ENCODE data around the gene BCAS3.
A peak's percentile ranks its signal among the peaks of the same experiment; 100 is the strongest.
"Not testable (repeated sequence)": the region's sequence is repeated elsewhere in the genome, so short reads cannot be mapped to it uniquely, and the experiment has no call there.

Gene BCAS3

DNA sequence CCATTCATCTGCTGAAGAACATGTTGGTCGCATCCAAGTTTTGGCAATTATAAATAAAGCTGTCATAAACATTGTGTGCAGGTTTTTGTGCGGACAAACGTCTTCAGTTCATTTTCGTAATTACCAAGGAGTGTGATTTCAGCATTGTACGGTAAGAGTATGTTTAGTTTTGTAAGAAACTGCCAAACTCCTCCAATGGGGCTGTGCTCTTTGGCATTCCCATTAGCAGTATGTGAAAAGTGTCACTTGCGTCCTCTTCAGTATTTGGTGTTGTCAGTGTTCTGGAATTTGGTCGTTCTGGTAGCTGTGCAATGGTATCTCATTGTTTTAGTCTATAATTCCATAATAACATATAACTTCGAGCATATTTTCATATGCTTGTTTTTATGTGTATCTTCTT, 120.9 kb downstream of the BCAS3 start:
- no peak for DNase-seq (ENCODE audit: low spot score)

DNA sequence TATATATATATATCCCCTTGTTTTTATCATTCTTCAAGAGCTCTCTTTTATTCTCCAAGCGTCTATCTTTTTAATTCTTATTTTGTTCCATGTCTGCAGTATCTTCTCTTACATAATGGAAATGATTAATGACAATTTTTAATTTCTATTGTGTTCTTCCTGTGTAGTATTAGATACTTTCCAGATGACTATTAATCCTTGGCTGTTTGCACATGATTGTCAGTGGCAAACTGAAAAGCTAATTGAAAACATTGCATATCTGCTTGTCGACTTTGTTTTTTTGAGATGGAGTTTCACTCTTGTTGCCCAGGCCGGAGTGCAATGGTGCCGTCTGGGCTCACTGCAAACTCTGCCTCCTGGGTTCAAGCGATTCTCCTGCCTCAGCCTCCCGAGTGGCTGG, 124.7 kb downstream of the BCAS3 start:
- DNase-seq (ENCODE audit: low spot score): no peak

DNA sequence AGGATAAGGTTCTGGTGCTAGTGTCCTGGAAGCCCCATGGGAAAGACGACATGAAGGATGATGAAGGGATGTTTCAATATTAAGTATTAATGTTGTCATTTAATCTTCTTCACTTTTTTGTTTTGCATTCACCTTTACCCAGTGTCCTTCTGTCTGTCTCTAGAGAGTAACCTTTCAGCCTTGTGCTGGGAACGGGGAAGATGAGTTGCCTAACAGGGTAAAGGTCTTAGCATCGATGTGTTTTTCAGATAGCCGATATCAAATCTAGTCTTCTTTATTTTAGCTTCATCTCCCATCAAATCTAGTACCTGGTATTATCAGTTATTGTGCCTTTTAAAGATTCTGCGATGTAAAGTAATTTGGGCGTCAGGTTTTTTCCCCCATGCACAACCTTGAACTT, 125.4 kb downstream of the BCAS3 start:
- no peak for DNase-seq (ENCODE audit: low spot score)

DNA sequence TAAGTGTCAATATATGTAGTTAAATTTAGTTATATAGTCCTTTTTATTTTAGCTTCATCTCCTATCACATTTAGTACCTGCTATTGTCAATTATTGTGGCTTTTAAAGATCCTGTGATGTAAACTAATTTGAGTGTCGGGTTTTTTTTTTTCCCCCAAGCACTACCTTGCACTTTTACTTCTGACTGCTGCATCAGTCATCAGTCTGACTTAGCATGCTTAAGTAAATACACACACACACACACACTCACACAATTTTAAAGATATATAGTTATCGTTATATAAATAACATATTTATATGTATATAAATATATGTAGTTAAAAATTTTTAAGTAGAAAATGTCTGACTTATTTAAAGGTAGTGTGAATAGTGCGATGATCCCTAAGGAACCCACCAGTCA, 127.2 kb downstream of the BCAS3 start:
- no peak for DNase-seq (ENCODE audit: low spot score)

DNA sequence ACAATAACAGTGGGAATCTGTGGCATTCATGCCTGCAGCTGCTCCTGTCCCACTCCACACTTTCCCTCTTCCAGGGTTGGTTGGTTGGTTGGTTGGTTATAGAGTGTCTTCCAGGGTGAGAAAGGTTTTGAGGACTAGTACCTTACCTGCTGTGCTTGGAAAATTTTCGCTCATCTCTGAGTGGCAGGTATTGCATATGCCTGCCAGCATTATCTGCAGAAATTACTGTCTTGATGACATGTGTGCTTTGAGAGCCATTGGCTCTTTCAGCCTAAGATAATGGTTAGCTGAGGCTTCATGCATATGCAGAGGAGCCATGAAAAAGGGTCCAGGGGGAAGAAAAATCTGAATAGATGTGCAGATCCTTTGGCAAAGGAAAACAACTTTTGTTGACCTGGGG, 131.8 kb downstream of the BCAS3 start:
- DNase-seq (ENCODE audit: low spot score): no peak

DNA sequence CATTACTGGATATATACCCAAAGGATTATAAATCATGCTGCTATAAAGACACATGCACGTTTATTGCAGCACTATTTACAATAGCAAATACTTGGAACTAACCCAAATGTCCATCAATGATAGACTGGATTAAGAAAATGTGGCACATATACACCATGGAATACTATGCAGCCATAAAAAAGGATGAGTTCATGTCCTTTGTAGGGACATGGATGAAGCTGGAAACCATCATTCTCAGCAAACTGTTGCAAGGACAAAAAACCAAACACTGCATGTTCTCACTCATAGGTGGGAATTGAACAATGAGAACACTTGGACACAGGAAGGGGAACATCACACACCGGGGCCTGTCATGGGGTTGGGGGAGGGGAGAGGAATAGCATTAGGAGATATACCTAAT, 137.3 kb downstream of the BCAS3 start:
- not testable (repeated sequence) for DNase-seq (ENCODE audit: low spot score)

DNA sequence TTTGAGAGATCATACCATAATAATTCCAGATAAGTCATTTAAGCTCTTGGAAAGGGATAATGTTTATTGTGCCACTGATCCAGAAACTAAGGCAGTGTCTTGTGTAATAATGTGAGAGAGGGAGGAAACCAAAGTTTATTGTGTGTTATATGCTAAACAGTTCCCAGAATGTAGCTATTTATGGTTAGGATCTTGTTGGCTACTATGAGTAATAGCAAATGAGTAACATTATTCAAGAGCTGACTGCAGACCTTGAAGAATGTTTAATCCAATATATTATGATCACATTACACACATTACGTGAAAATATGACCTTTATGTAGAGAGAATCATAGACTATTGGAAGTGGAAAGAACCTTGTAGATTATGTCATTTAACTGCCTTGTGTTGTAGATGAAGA, 139.5 kb downstream of the BCAS3 start:
- DNase-seq (ENCODE audit: low spot score): no peak

DNA sequence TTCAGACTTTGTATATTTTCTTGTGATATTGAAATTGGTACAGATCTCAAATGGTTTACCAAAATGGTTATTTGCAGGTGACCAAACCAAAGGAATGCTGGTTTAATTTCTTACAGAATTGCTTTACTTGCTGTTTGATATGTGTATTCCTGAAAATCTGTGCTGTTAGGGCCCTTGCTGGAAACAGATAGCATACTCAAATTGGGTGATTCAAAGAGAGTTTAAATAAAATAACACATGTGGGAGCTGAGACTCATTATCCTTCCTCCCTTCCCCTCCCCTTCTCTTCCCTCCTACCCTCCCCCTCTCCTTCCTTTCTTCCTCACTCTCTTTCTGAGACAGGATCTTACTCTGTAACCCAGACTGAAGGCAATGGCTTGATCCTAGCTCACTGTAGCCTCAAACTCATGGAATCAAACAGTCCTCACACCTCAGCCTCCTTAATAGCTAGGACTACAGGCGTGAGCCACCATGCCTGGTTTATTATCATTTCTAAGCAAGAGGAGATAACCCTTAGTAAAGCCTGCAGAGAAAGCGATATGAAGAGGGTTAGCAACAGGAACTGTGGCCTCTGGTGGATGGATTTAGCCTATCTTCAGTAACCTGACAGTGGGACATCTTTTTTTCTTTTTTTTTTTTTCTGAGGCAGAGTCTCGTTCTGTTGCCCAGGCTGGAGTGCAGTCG, 141.9 kb downstream of the BCAS3 start:
- no peak for DNase-seq (ENCODE audit: low spot score)

DNA sequence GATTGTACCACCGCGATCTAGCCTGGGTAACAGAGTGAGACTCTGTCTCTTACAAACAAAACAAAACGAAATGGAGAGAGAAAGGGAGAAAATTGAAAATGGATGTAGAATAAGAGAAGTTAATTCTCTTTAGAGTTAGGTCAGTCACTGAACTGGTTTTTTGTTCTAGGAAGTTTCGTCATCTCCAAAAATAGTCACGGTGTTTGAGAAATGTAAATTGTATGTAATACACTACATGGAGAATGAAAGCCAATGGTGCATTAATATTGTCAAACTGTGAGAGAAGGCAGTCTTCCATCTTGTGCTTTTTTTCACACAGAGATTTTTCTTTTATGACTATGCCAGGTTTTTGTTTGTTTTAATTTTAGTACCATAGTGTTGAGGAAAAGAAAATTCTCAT, 145.9 kb downstream of the BCAS3 start:
- no peak for DNase-seq (ENCODE audit: low spot score)

DNA sequence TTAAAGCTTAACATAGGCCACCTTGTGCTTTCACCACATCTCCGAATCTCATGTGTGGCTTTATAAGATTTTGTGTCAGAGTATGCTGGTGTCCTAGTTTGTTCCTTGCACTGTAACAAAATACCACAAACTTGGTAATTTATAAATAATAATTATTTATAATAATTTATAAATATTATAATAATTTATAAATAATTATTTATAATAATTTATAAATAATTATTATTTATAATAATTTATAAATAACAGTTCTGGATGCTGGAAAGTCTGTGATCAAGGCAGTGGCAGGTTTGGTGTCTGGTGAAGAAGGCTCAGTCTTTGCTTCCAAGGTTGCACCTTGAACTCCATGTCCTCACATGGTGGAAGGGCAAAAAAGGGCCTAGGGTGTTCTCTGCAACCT, 147.7 kb downstream of the BCAS3 start:
- DNase-seq (ENCODE audit: low spot score): peak; percentile 33

DNA sequence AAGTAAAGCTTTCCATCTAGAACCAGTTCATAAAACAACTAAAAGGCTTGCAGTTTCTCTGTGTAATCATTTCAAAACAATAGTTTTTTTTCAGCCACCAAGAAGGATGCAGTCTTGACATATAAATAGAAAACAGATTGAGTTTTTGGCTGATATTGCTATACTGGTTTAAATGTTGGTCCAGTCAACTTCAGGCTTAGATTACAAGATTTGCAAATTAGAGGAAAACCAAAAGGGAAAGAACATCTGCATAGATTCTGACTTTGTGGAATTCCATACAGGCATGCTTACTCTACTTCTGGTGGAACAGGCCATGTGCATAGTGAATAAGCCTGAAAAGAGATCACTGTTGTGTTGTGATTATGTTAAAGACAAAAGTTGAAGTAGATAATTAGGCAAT, 150.3 kb downstream of the BCAS3 start:
- no peak for DNase-seq (ENCODE audit: low spot score)

DNA sequence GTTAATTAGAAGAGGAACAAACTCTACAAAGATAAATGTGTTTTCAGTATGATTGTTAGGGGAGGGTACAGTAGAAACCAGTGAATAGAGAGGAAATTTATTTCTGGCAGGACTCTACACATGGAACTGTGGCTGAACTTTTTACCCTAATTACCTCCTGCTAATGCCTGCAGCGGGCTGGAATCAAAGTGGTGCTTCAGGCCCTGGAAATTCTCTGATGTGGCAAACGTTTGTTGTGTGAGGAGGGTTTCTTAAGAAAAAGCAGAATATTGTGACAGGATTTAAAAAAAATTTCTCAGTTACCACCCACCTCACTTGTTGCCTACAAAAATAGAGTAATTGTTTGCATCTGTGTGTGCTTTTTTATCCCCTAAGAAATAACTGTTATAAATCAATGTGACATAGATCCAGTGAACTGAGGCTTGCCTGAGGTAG, 154.5 kb downstream of the BCAS3 start:
- DNase-seq (ENCODE audit: low spot score): no peak

DNA sequence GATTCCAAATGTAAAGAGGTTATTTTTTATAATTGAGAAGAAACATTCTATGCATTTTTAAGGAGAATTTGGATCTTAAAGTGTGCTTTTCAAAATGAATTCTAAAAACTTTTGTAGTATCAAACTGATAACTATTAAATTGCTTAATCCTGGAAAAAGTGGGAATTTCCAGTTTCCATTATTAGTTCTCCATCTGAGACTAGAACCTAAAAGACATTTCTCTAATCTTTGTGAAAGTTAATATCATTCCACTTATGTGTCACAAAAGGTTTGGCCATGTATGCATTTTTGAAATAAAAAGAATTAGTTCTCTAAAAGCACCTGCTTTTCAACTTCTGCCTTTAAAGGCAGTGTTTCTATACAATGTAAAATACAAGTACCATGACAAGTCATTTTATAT, 155.0 kb downstream of the BCAS3 start:
- no peak for DNase-seq (ENCODE audit: low spot score)

DNA sequence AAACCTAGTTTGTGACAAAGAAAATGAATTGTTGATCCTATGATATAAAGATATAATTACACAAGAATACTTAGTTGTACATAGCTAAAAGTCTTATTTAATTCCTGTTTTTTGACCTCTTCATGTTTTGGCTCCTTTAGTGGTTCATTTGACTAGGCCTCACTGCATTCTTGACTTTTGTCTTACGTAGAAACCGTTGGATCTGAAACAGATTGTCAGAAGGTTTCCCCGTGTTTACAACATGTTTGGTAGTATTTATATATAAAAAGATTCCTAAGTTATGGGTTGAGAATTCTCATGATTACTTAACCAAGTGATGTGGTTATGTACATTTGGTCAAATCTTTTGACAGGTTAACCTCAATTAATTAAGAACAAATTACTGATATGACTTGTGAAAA, 162.8 kb downstream of the BCAS3 start:
- no peak for DNase-seq (ENCODE audit: low spot score)

DNA sequence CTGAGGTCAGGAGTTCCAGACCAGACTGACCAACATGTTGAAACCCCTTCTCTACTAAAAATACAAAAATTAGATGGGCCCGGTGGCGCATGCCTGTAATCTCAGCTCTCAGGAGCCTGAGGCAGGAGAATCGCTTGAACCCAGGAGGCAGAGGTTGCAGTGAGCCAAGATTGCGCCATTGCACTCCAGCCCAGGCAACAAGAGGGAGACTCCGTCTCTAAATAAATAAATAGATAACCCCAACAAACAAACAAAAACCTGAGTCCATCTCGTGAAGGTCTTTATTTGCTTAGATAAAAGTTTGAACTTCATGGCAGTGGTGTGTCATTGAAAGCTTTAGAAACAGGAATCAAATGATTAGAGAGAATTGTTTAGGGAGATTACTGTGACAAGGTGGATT, 167.4 kb downstream of the BCAS3 start:
- no peak for DNase-seq (ENCODE audit: low spot score)

DNA sequence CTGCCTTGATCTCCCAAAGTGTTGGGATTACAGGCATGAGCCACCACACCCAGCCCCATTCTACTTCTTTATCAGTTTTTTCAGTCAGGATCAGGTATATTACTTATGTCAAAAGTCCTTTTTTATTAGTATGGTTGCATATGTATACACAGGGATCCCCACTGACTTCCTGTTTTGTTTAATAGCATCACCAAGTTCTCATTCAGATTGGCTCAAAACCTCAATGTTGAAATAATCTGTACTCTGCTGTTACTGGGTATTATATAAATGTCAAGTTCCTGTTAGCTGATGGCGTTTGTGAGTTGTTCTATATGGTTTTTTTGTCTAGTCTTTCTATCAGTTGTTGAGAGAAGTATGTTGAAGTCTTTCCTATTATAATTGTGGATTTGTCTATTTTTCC, 168.5 kb downstream of the BCAS3 start:
- DNase-seq (ENCODE audit: low spot score): no peak

DNA sequence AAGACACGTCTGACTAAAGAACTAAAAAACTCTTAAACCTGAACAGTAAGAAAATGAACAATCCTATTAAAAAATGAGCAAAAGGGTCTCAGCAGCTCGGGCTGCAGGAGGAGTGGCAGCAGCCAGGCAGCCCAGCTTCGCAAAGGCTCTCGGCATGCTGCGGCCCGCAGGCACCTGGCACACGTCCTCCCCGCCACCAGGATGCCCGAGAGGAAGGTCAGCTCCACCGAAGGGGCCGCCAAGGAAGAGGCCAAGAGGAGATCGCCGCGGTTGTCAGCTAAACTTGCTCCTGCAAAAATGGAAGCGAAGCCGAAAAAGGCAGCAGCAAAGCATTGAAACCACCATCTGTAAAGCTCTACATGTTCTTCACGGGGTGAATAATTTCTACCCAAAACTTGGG, 173.5 kb downstream of the BCAS3 start:
- DNase-seq (ENCODE audit: low spot score): peak; percentile 24

DNA sequence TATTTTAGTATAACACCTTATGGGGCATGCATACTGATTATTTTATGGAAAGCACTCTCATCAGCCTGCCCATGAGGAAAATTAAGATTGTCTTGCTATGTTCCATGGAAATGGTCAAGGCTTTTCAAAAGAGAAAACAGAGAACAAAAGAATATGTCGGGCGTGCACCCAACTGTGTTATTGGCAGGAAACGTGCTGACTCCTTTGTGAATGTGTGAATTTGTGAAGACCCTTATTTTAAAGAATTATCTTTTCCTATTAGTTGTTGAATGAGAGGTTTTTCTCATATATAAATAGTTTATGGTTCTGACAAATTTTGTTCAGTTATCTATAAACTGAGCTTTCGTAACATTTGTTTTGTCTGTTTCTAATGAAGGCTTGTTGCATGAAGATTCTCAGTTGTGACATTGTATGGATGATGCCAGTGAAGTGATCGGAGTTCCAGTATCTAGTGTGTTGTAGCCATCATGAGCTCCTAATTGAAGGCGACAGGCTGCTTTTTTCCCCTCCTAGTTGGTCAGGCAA, 180.0 kb downstream of the BCAS3 start:
- no peak for DNase-seq (ENCODE audit: low spot score)

DNA sequence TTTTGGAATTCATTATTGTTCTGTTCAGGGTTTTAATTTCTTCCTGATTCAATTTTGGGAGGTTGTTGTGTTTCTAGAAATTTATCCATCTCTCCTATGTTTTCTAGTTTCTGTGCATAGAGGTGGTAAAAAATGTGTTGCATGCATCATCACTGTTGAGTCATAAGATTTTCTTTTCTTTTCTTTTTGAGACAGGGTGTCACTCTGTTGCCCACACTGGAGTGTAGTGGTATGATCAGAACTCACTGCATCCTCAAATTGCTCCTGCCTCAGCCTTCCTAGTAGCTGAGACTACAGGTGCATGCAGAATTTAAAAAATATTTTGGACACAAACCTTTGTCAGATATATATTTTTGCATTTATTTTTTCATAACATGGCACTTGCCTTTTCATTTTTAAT, 184.8 kb downstream of the BCAS3 start:
- no peak for DNase-seq (ENCODE audit: low spot score)

DNA sequence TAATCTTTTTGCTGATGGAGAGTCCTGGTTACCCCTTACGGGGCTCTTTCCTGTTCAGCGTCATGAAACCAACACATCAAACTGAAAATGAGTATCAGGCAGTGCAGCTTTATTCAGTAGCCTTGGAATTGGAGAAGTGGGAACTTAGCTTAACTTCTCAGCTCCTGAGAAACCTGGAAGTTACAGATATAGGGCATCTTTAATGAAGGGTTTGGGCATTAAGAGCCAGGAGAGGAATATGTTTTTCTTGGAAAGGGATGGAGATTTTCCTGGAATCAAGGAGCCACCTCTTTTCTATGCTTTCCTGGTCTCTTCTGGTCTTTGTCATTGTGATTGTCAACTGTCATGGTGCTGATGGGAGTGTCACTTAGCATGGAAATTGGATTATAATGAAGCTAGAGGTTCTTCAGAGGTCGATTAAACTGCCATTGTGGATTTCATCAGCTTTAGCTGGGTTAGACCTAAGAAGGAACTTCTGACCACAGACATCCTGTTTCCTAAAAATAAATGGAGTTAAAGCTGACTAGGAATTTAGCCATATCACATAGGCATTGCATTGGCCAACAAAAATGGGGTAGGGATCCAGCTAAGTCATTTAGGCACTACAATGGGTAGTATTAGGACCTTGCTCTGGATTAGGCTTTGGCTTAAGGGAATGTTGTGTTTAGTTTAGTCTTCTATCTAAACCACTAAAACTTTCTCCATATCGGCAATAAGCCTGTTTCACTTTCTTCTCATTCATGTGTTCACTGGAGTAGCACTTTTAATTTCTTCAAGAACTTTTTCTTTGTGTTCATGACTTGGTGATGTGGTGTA, 186.4 kb downstream of the BCAS3 start:
- DNase-seq (ENCODE audit: low spot score): no peak

DNA sequence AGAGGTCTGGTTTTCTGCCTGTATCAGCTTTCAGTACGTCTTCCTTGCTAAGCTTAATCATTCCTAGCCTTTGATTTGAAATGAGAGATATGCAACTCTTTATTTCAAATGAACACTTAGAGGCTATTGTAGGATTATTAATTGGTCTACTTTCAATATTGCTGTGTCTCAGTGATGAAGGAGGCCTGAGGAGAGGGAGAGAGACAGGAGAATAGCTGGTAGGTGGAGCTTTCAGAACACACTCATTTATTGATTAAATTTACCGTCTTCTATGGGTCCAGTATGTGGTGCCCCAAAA, 187.0 kb downstream of the BCAS3 start:
- no peak for DNase-seq (ENCODE audit: low spot score)

DNA sequence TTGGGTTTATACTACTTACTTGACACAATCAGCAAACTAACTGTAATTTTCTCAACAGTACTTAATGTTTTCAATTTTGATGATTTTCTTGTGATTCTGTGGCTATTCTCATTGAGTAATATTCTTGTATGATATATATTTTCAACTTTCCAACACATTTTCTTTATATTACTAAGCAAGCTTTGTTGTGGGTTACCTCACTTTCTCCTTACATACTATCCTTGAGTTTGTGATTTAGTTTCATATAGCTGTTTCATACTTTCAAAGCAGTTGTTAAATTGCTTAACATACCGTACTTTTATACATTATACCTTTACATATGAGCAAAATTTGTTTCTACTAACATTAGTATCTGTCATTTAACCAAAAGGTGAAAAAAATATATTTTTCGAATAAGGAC, 197.1 kb downstream of the BCAS3 start:
- DNase-seq (ENCODE audit: low spot score): no peak

DNA sequence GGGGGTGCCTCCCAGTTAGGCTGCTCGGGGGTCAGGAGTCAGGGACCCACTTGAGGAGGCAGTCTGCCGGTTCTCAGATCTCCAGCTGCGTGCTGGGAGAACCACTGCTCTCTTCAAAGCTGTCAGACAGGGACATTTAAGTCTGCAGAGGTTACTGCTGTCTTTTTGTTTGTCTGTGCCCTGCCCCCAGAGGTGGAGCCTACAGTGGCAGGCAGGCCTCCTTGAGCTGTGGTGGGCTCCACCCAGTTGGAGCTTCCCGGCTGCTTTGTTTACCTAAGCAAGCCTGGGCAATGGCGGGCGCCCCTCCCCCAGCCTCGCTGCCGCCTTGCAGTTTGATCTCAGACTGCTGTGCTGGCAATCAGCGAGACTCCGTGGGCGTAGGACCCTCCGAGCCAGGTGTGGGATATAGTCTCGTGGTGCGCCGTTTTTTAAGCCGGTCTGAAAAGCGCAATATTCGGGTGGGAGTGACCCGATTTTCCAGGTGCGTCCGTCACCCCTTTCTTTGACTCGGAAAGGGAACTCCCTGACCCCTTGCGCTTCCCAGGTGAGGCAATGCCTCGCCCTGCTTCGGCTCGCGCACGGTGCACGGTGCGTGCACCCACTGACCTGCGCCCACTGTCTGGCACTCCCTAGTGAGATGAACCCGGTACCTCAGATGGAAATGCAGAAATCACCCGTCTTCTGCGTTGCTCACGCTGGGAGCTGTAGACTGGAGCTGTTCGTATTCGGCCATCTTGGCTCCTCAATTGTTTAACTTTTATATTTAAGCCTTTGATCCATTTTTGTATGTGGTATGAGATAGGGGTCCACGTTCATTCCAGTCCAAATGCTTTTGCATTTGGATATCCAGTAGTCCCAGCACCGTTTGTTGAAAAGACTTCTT, 209.3 kb downstream of the BCAS3 start:
- DNase-seq (ENCODE audit: low spot score): not testable (repeated sequence)

Measured in D341Med (cell line).